Mammary epithelial cell (primary cell): ENCODE results near the gene RPL10.

Experiments used
- EZH2 ChIP-seq: IDR thresholded peaks from 2 replicates; pipeline ENCODE4 v1.6.1; 2012; ENCODE audit warnings: low read length, inconsistent platforms, borderline replicate concordance
- TF ChIP-seq, protein P1 (sequence below), 2 donors: IDR thresholded peaks in 1 of 2; conservative IDR thresholded peaks in 1 of 2; 2 replicates each; pipeline ENCODE4 v1.5.1; 2011 to 2012; ENCODE audit warnings: inconsistent platforms in 2 of 2, low read length in 2 of 2, mild to moderate bottlenecking in 2 of 2, control low read depth in 1 of 2, low read depth in 1 of 2; ENCODE audit not compliant: insufficient read depth in 1 of 2; ENCODE audit errors: extremely low read depth in 1 of 2

DNA sequence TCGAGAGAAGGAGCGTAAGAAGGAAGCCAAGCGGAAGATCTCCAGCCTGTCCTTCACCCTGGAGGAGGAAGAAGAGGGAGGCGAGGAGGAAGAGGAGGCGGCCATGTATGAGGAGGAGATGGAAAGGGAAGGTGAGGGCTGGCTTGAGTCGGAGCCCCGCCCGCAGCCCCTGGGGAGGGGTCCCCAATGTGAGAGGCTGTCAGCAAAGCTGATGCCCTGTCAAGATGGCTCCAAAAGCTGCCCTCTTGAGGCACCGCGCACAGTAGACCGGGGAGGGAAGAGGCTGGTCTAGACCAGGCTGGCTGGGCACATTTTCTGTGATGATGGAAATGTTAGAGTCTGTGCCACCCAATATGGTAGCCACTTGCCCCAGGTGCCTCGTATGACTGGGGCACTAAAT, 48.3 kb downstream of the RPL10 start:
- TF ChIP-seq, protein P1, sequence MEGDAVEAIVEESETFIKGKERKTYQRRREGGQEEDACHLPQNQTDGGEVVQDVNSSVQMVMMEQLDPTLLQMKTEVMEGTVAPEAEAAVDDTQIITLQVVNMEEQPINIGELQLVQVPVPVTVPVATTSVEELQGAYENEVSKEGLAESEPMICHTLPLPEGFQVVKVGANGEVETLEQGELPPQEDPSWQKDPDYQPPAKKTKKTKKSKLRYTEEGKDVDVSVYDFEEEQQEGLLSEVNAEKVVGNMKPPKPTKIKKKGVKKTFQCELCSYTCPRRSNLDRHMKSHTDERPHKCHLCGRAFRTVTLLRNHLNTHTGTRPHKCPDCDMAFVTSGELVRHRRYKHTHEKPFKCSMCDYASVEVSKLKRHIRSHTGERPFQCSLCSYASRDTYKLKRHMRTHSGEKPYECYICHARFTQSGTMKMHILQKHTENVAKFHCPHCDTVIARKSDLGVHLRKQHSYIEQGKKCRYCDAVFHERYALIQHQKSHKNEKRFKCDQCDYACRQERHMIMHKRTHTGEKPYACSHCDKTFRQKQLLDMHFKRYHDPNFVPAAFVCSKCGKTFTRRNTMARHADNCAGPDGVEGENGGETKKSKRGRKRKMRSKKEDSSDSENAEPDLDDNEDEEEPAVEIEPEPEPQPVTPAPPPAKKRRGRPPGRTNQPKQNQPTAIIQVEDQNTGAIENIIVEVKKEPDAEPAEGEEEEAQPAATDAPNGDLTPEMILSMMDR (conservative IDR thresholded peaks at IDR 0.05 in 1 of 2, IDR thresholded peaks at IDR 0.05 in 1 of 2; ENCODE audit: extremely low read depth in 1 of 2, insufficient read depth in 1 of 2, low read depth in 1 of 2, low read length in 2 of 2), result no peak
- TF ChIP-seq EZH2, result no peak
